GM12875 (cell line): ENCODE data around the gene RBBP5.

Experiments
- H3K4me3 ChIP-seq: one replicate; pipeline ENCODE4 v1.5.1; 2011; ENCODE audit warnings: low read depth, low read length, control low read depth
- CTCF ChIP-seq: IDR thresholded peaks from 2 replicates; pipeline ENCODE4 v1.5.1; 2011; ENCODE audit warnings: low read depth, mild to moderate bottlenecking, control low read depth, inconsistent platforms, low read length, moderate library complexity, borderline replicate concordance; ENCODE audit not compliant: insufficient read depth

The RBBP5 gene

GRCh38 chr1:205064301-205064700 is 57.5 kb downstream of the RBBP5 start:
- no peak for TF ChIP-seq CTCF

GRCh38 chr1:205062895-205063294 is 58.9 kb downstream of the RBBP5 start:
- no peak overlapping the region for H3K4me3 ChIP-seq
- no peak for TF ChIP-seq CTCF

More at GRCh38 chr1:205064301-205064700, 57.5 kb downstream of the RBBP5 start:
- no peak overlapping the region for H3K4me3 ChIP-seq

GRCh38 chr1:205062319-205062718 is 59.5 kb downstream of the RBBP5 start:
- no peak for TF ChIP-seq CTCF
- H3K4me3 ChIP-seq: no peak overlapping the region

- H3K4me3 ChIP-seq: no peak overlapping the region
- TF ChIP-seq CTCF: peak; percentile 87
Measured at GRCh38 chr1:205061665-205062069, 60.1 kb downstream of the RBBP5 start.

- no peak for TF ChIP-seq CTCF
- H3K4me3 ChIP-seq: no peak overlapping the region
Measured at GRCh38 chr1:205061227-205061626, 60.6 kb downstream of the RBBP5 start.

DNA sequence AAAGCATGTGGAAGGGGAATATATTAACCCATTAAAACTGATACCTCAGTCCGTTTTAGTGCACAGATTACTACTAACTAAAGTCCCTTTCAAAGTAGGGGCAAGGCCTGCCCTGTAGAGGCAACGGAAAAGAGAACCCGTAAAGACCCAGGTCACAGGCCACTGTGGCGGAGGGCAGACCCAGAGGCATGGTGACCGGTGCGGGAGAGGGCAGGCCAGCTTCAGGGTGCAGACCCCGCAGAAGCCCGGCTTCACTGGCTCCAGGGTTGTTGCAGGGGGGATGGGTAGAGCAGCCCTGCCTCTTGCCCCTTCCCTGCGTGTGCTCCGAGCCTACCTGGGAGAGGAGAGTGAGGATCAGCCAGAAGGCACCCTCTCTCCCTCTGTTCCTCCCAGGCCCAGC is 61.0 kb downstream of the RBBP5 start:
- TF ChIP-seq CTCF: no peak
- no peak overlapping the region for H3K4me3 ChIP-seq

GRCh38 chr1:205059660-205060059 is 62.1 kb downstream of the RBBP5 start:
- no peak for TF ChIP-seq CTCF
- no peak overlapping the region for H3K4me3 ChIP-seq
